Adrenal gland (tissue), 12 donors: Measurements from ENCODE around the gene CSN1S1. TPM values are rescaled to one million over a fixed set of nuclear protein-coding genes. Genes with fewer than 3 reads are reported as not detected.

Experiments used
- DNase-seq, 7 donors: peaks; one replicate each; pipeline ENCODE4 v3.0.0-alpha.2; 2019 to 2020
- H3K27ac ChIP-seq, 5 donors: fragments of 200-600 bp; sonication (generic) in 4 of 5; 1 replicate in 3 of 5; 2 replicates in 2 of 5; pipeline versions ENCODE4 v1.5.1 to v1.8.0; 2016 to 2020; ENCODE audit warnings: mild to moderate bottlenecking in 1 of 5
- H3K27me3 ChIP-seq: fragments of 200-600 bp; 2 replicates; pipeline ENCODE4 v1.8.0; 2021
- H3K36me3 ChIP-seq, 2 donors: fragments of 200-600 bp; replicated peaks in 1 of 2; 1 replicate in 1 of 2; 2 replicates in 1 of 2; pipeline versions ENCODE4 v1.5.1 to v1.8.0; 2018 to 2022
- H3K4me1 ChIP-seq, 2 donors: fragments of 200-600 bp; replicated peaks in 1 of 2; 1 replicate in 1 of 2; 2 replicates in 1 of 2; pipeline versions ENCODE4 v1.5.1 to v1.8.0; 2018 to 2021
- H3K4me3 ChIP-seq, 4 donors: fragments of 200-600 bp; sonication (generic) in 3 of 4; one replicate each; pipeline ENCODE4 v1.5.1; 2016 to 2018
- H3K9me3 ChIP-seq, 3 donors: fragments of 200-600 bp; sonication (generic) in 1 of 3; replicated peaks in 1 of 3; 1 replicate in 2 of 3; 2 replicates in 1 of 3; pipeline versions ENCODE4 v1.5.1 to v1.8.0; 2016 to 2021
- POLR2A ChIP-seq, 2 donors: fragments of 450-650 bp; IDR thresholded peaks; one replicate each; pipeline ENCODE4 v1.6.1; 2017; ENCODE audit warnings: antibody characterized with exemption in 2 of 2, mild to moderate bottlenecking in 2 of 2, moderate library complexity in 1 of 2
- WGBS, 4 donors: extraction: QIAGEN DNeasy Blood & Tissue Kit in 2 of 4; methylation state at CpG; one replicate each; pipeline versions ENCODE4 v1.1.5 to v1.1.7; 2013 to 2017; 5-methylcytosine and 5-hydroxymethylcytosine counted together
- intact Hi-C, 2 donors: fragments of 100-400 bp; cut with DNase I; formaldehyde crosslinking; loops; one replicate each; pipeline versions ENCODE4 v1.14.1 to v1.15.0; 2022 to 2023
- polyA plus RNA-seq, 3 donors: library from polyadenylated mRNA; stranded (reverse); fragments of 200-250 nt in 2 of 3; fragments of 350-450 nt in 1 of 3; fragmentation: Illumina TruSeq in 1 of 3; extraction: RNeasy Lipid Tissue Mini Kit (QIAGEN cat#74804) in 1 of 3; gene quantifications; one replicate each; pipeline ENCODE4 v1.2.3, GENCODE V29; 2013 to 2014
- total RNA-seq, 9 donors: library from RNA; depleted of rRNA in 4 of 9; stranded (reverse); fragments of >200 nt in 4 of 9; fragments of 120-200 nt in 1 of 9; fragmentation: NEBNext Ultra II Directional in 1 of 9; extraction: Animal tissue kit (Norgen Biotek cat#: 25700) in 1 of 9; gene quantifications; one replicate each; pipeline versions ENCODE4 v1.1.0 to v1.2.4, GENCODE V29; 2013 to 2023
- TF ChIP-seq, protein P1 (sequence below), 6 experiments: fragments of 450-650 bp in 4 of 6; fragments of 200-600 bp in 2 of 6; sonication (generic) in 1 of 6; IDR thresholded peaks; 1 replicate in 5 of 6; 2 replicates in 1 of 6; pipeline versions ENCODE4 v1.5.1 to v1.8.0; 2016 to 2021; ENCODE audit warnings: antibody characterized with exemption in 6 of 6, mild to moderate bottlenecking in 2 of 6, moderate library complexity in 1 of 6
- donor health status: healthy with polysubstance abuse.
- donor health status: Bipolar disorder and iron deficiency.
- donor health status: DM: yes; HTN: yes; CAD: no.
- donor health status: DM: no; HTN: no; CAD: no.
- donor health status: DM: no; HTN: no; CAD: no.
- donor health status: DM: yes; HTN: yes; CAD: no.

The CSN1S1 gene
- total and polyA plus RNA-seq, 12 donors, result 0.17 TPM; not detected in 11

DNA sequence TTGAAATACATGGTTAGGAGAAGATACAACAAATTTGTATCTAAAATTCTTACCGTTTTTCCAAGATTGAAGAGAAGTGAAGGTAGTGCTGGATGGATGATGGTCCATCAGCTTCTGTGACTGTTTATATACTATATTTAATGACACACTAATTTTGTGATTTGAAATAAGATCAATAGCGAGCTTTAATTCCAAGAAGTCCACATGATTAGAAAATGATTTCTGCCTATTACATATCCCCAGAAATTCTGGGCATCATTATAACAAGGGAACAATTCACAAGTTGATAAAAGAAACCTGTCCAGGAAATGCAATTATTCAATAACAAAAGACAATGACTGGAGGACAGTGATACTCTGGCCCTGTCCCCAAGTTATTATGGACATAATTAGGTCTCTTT is 34.8 kb downstream of the CSN1S1 start, which contains the start of gene CSN2:
Gene CSN2, minus strand, starts transcription at position 101 of the 400 bp plus-strand sequence. CDS start 4,733 bp downstream, outside the sequence.
- WGBS, 4 donors, result 69 to 77% (median 70%) methylated on average over 2 of the region's 2 CpGs
- DNase-seq, result no peak
- Histone ChIP-seq H3K27ac (no peak within 1 kb of the TSS), H3K9me3 (no peaks in the 10 kb centered on the region), H3K27me3 (no peaks in the 10 kb centered on the region), H3K4me3 (no peak within 1 kb of the TSS), H3K36me3 (no peaks in the 10 kb centered on the region), H3K4me1 (no peaks in the 10 kb centered on the region)
- TF ChIP-seq, protein P1, sequence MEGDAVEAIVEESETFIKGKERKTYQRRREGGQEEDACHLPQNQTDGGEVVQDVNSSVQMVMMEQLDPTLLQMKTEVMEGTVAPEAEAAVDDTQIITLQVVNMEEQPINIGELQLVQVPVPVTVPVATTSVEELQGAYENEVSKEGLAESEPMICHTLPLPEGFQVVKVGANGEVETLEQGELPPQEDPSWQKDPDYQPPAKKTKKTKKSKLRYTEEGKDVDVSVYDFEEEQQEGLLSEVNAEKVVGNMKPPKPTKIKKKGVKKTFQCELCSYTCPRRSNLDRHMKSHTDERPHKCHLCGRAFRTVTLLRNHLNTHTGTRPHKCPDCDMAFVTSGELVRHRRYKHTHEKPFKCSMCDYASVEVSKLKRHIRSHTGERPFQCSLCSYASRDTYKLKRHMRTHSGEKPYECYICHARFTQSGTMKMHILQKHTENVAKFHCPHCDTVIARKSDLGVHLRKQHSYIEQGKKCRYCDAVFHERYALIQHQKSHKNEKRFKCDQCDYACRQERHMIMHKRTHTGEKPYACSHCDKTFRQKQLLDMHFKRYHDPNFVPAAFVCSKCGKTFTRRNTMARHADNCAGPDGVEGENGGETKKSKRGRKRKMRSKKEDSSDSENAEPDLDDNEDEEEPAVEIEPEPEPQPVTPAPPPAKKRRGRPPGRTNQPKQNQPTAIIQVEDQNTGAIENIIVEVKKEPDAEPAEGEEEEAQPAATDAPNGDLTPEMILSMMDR (IDR thresholded peaks at IDR 0.05), result no peak
- TF ChIP-seq POLR2A (IDR thresholded peaks at IDR 0.05), result no peak
- intact Hi-C loops, result no loop called here

DNA sequence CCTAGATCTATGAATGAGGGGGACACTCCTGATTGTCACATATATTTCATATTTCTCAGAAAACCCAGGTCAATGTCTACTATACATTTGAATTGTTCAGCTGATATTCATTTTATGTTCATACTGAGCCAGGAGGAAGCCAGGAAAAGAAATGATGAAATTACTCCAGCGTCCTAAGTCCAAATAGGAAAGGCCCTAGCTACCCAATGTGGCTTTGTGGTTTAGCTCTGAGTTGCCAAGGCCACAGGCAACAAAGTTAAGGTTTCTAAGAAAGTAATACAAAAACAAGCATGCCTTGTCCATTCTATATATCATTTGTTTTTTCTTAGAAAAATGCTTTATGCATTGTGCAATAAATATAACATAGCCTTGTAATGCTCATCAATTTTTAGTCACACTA is 39.2 kb downstream of the CSN1S1 start:
- Histone ChIP-seq H3K4me3 (no peak overlapping the region), H3K9me3 (no peaks in the 10 kb centered on the region), H3K36me3 (no peaks in the 10 kb centered on the region), H3K27ac (no peak overlapping the region), H3K4me1 (no peaks in the 10 kb centered on the region), H3K27me3 (no peaks in the 10 kb centered on the region)
- no peak for DNase-seq
- WGBS, 4 donors, result 43 to 69% (median 54%) methylated on average over 1 of the region's 1 CpG
- intact Hi-C loops, result no loop called here
- TF ChIP-seq, protein P1 (IDR thresholded peaks at IDR 0.05), result no peak
- TF ChIP-seq POLR2A (IDR thresholded peaks at IDR 0.05), result no peak

DNA sequence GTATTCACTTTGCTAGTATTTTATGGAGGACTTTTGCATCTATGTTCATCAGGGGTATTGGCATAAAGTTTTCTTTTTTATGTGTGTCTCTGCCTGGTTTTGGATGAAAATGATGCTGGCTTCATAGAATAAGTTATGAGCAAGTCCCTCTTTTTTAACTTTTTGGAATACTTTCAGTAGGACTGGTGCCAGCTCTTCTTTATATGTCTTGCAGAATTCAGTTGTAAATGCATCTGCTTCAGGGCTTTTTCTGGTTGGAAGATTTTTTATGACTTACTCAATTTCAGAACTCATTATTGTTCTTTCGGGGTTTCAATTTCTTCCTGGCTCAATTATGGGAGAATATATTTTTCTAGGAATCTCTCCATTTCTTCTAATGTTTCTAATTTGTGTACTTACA is 43.8 kb downstream of the CSN1S1 start:
- Histone ChIP-seq H3K9me3 (no peaks in the 10 kb centered on the region), H3K36me3 (no peaks in the 10 kb centered on the region), H3K4me1 (no peaks in the 10 kb centered on the region), H3K27me3 (no peaks in the 10 kb centered on the region), H3K27ac (no peak overlapping the region), H3K4me3 (no peak overlapping the region)
- WGBS, 4 donors, result 70 to 76% (median 76%) methylated on average over 1 of the region's 1 CpG
- TF ChIP-seq, protein P1 (IDR thresholded peaks at IDR 0.05), result no peak
- TF ChIP-seq POLR2A (IDR thresholded peaks at IDR 0.05), result no peak
- intact Hi-C loops, result no loop called here
- no peak for DNase-seq

DNA sequence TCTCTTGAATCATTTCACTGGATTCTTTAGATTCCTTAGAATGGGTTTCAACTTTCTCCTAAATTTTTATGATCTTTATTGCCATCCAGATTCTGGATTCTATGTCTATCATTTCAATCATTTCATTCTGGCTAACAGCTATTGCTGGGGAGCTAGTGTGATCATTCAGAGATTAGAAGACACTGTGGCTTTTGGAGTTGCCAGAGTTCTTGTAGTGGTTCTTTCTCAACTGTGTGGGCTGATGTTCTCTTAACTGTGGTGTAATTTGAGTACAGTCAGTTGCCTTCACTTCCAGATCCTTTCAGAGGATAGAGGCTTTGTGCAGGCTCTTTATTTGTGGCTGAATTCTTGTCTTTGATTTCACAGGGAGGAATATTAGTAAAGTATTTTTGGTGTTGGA is 46.7 kb downstream of the CSN1S1 start:
- H3K4me3 ChIP-seq, result no peak overlapping the region
- H3K27ac ChIP-seq, result no peak overlapping the region
- H3K27me3 ChIP-seq, result no peaks in the 10 kb centered on the region
- TF ChIP-seq, protein P1 (IDR thresholded peaks at IDR 0.05), result no peak
- TF ChIP-seq POLR2A (IDR thresholded peaks at IDR 0.05), result no peak
- no peak for DNase-seq
- H3K4me1 ChIP-seq, result no peaks in the 10 kb centered on the region
- intact Hi-C loops, result no loop called here
- H3K36me3 ChIP-seq, result no peaks in the 10 kb centered on the region
- no peaks in the 10 kb centered on the region for H3K9me3 ChIP-seq
